PC-9 (cell line): ENCODE measurements around the gene FRZB. TPM values are rescaled to one million over a fixed set of nuclear protein-coding genes. Genes with fewer than 3 reads are reported as not detected.
A peak's percentile ranks its signal among the peaks of the same experiment; 100 is the strongest.

ENCODE experiments used
- BruUV-seq: library from RNA; stranded (reverse); fragments of 400-500 nt; replicated peaks from 2 replicates; lab custom pipeline; 2021; lab: Mats Ljungman, UMichigan
- CTCF ChIA-PET: fragments of 300-600 bp; sonication (Branson Sonifier 250); formaldehyde crosslinking; loops from one replicate; lab custom pipeline; 2022; ENCODE audit warnings: antibody characterized with exemption; lab: Charles Lee
- POLR2A ChIA-PET: fragments of 300-600 bp; sonication (Branson Sonifier 250); formaldehyde crosslinking; loops from one replicate; lab custom pipeline; 2022; ENCODE audit warnings: antibody characterized with exemption; ENCODE audit not compliant: unreplicated experiment; lab: Charles Lee
- DNase-seq, 2 experiments: peaks; one replicate each; pipeline versions ENCODE4 v3.0.0 to v3.0.0-alpha.2; 2015 to 2022; ENCODE audit warnings: mixed read lengths in 1 of 2
- H2AFZ ChIP-seq: fragments of 200-600 bp; sonication (generic); 2 replicates; pipeline ENCODE4 v1.8.1; 2017; ENCODE audit warnings: antibody characterized with exemption
- H3F3A ChIP-seq: fragments of 200-600 bp; sonication (generic); 2 replicates; pipeline ENCODE4 v1.8.1; 2017; ENCODE audit warnings: antibody characterized with exemption, mild to moderate bottlenecking, low read depth; ENCODE audit not compliant: insufficient read depth
- H3K27ac ChIP-seq: fragments of 200-600 bp; sonication (generic); 2 replicates; pipeline ENCODE4 v1.6.1; 2016; ENCODE audit warnings: mixed run types
- H3K27me3 ChIP-seq: fragments of 200-600 bp; sonication (generic); 2 replicates; pipeline ENCODE4 v1.6.1; 2016; ENCODE audit warnings: low read depth, mixed run types; ENCODE audit not compliant: insufficient read depth
- H3K36me3 ChIP-seq: fragments of 200-600 bp; sonication (generic); 2 replicates; pipeline ENCODE4 v1.6.1; 2016; ENCODE audit warnings: low read depth, mixed run types
- H3K4me1 ChIP-seq: fragments of 200-600 bp; sonication (generic); replicated peaks from 2 replicates; pipeline ENCODE4 v1.6.1; 2016; ENCODE audit warnings: mixed run types; ENCODE audit not compliant: insufficient read depth
- H3K4me2 ChIP-seq: fragments of 200-600 bp; sonication (generic); 2 replicates; pipeline ENCODE4 v1.6.1; 2017; ENCODE audit warnings: mixed run types
- H3K4me3 ChIP-seq: fragments of 200-600 bp; sonication (generic); 2 replicates; pipeline ENCODE4 v1.6.1; 2016; ENCODE audit warnings: mixed run types
- H3K79me2 ChIP-seq: fragments of 200-600 bp; sonication (generic); 2 replicates; pipeline ENCODE4 v1.6.1; 2017; ENCODE audit warnings: low read depth, mixed run types
- H3K9me2 ChIP-seq: fragments of 200-600 bp; sonication (generic); 2 replicates; pipeline ENCODE4 v1.8.1; 2017; ENCODE audit warnings: mild to moderate bottlenecking; ENCODE audit not compliant: insufficient read depth
- H3K9me3 ChIP-seq: fragments of 200-600 bp; sonication (generic); 2 replicates; pipeline ENCODE4 v1.8.1; 2016; ENCODE audit warnings: low read depth; ENCODE audit not compliant: insufficient read depth
- H4K20me1 ChIP-seq: fragments of 200-600 bp; sonication (generic); 2 replicates; pipeline ENCODE4 v1.8.1; 2017; ENCODE audit not compliant: insufficient read depth
- CTCF ChIP-seq: fragments of 200-600 bp; sonication (generic); conservative IDR thresholded peaks from 2 replicates; pipeline ENCODE4 v1.6.1; 2017; ENCODE audit warnings: mixed run types, antibody characterized with exemption, mild to moderate bottlenecking, moderate library complexity
- EZH2 ChIP-seq: fragments of 200-600 bp; sonication (generic); IDR thresholded peaks from 2 replicates; pipeline ENCODE4 v1.8.0; 2017; ENCODE audit warnings: antibody characterized with exemption, low read depth
- intact Hi-C: fragments of 100-400 bp; cut with micrococcal nuclease; formaldehyde crosslinking; loops from one replicate; pipeline ENCODE4 v1.10.0; 2022; ENCODE audit not compliant: unreplicated experiment
- total RNA-seq: library from RNA; stranded (reverse); gene quantifications from 2 replicates; pipeline ENCODE4 v1.2.3, GENCODE V29; 2021

The FRZB gene
- total RNA-seq, 1 experiment from 2014 or later: 0.15 TPM

- Histone ChIP-seq H3K9me2 (peaks cover 3% of the 10 kb centered on the region; the same call in 1 of the 2 replicates), H3K4me3 (no peak overlapping the region), H3K9me3 (no peaks in the 10 kb centered on the region), H3K4me1 (no peaks in the 10 kb centered on the region), H3K27ac (no peak overlapping the region), H4K20me1 (no peaks in the 10 kb centered on the region), H3K36me3 (no peaks in the 10 kb centered on the region), H2AFZ (peak overlapping the region; percentile 1; the same call in 1 of the 2 replicates), H3F3A (no peaks in the 10 kb centered on the region), H3K79me2 (no peaks in the 10 kb centered on the region), H3K4me2 (no peak overlapping the region), H3K27me3 (no peaks in the 10 kb centered on the region)
- ChIA-PET CTCF (no interaction called here), POLR2A (interaction anchor here (0.6 kb wide), 2 partner anchors 81 to 518 kb away, joined by 4 to 12 read pairs; no protein-coding TSS in a partner anchor)
- no TSS peak for BruUV-seq
- intact Hi-C loops: no loop called here
- no peak for DNase-seq
- TF ChIP-seq CTCF (no peak), EZH2 (no peak)
These were observed 25.2 kb upstream of the FRZB start for GRCh38 chr2:182891611-182892010.

GRCh38 chr2:182890773-182891378, 24.4 kb upstream of the FRZB start:
- no peak for DNase-seq
- no peaks in the 10 kb centered on the region for H3F3A ChIP-seq
- no peaks in the 10 kb centered on the region for H3K9me3 ChIP-seq
- H3K9me2 ChIP-seq: peaks cover 3% of the 10 kb centered on the region; the same call in 1 of the 2 replicates
- 0 out of 2 replicates have a peak overlapping the region, but pooled peaks have one; percentile 4 for H2AFZ ChIP-seq
- no peak overlapping the region for H3K4me3 ChIP-seq
- BruUV-seq: no TSS peak
- no peaks in the 10 kb centered on the region for H3K4me1 ChIP-seq
- intact Hi-C loops: no loop called here
- H3K79me2 ChIP-seq: no peaks in the 10 kb centered on the region
- H3K4me2 ChIP-seq: no peak overlapping the region
- no peaks in the 10 kb centered on the region for H3K36me3 ChIP-seq
- ChIA-PET POLR2A (interaction anchor here (0.6 kb wide), 1 partner anchor 81 kb away, joined by 12 read pairs; no protein-coding TSS in a partner anchor), CTCF (no interaction called here)
- no peaks in the 10 kb centered on the region for H4K20me1 ChIP-seq
- H3K27me3 ChIP-seq: no peaks in the 10 kb centered on the region
- TF ChIP-seq EZH2 (no peak), CTCF (no peak)
- no peak overlapping the region for H3K27ac ChIP-seq

GRCh38 chr2:182890305-182890704, 23.9 kb upstream of the FRZB start:
- no peaks in the 10 kb centered on the region for H4K20me1 ChIP-seq
- H3K79me2 ChIP-seq: no peaks in the 10 kb centered on the region
- no peak overlapping the region for H3K4me3 ChIP-seq
- CTCF ChIA-PET: no interaction called here
- peaks cover 3% of the 10 kb centered on the region; the same call in 1 of the 2 replicates for H3K9me2 ChIP-seq
- intact Hi-C loops: no loop called here
- H3K36me3 ChIP-seq: no peaks in the 10 kb centered on the region
- POLR2A ChIA-PET: no interaction called here
- no peak for DNase-seq
- no TSS peak for BruUV-seq
- H2AFZ ChIP-seq: no peak overlapping the region
- no peaks in the 10 kb centered on the region for H3K4me1 ChIP-seq
- H3K9me3 ChIP-seq: no peaks in the 10 kb centered on the region
- no peak overlapping the region for H3K27ac ChIP-seq
- no peaks in the 10 kb centered on the region for H3F3A ChIP-seq
- no peak overlapping the region for H3K4me2 ChIP-seq
- TF ChIP-seq EZH2 (no peak), CTCF (no peak)
- no peaks in the 10 kb centered on the region for H3K27me3 ChIP-seq
